AG04450 (cell line): ENCODE measurements around the gene FGF21. TPM values are rescaled to one million over a fixed set of nuclear protein-coding genes. Genes with fewer than 3 reads are reported as not detected.
A peak's percentile ranks its signal among the peaks of the same experiment; 100 is the strongest.

Experiments
- CTCF ChIA-PET: fragments of 300-600, 350-600 bp; formaldehyde crosslinking; extraction: SDS; loops from one replicate; lab custom pipeline; 2022; ENCODE audit warnings: antibody characterized with exemption, inconsistent platforms; lab: Charles Lee
- POLR2A ChIA-PET: fragments of 350-600 bp; formaldehyde crosslinking; extraction: SDS; loops from one replicate; lab custom pipeline; 2021; ENCODE audit warnings: antibody characterized with exemption, inconsistent platforms; lab: Yijun Ruan, JAX
- DNase-seq: peaks from one replicate; pipeline ENCODE4 v3.0.0-alpha.2; 2011; ENCODE audit warnings: low read depth, low spot score
- H3K27ac ChIP-seq: one replicate; pipeline ENCODE4 v1.5.1; 2012; ENCODE audit warnings: low read depth, low read length, control low read depth
- H3K27me3 ChIP-seq: one replicate; pipeline ENCODE4 v1.6.0; 2012; ENCODE audit warnings: low read length; ENCODE audit not compliant: control insufficient read depth, insufficient read depth
- H3K4me3 ChIP-seq: 2 replicates; pipeline ENCODE4 v1.5.1; 2011; ENCODE audit warnings: mild to moderate bottlenecking, low read depth, low read length, control low read depth
- H3K9me3 ChIP-seq: 2 replicates; pipeline ENCODE4 v1.5.1; 2012; ENCODE audit warnings: low read length; ENCODE audit not compliant: control insufficient read depth, insufficient read depth
- CTCF ChIP-seq: IDR thresholded peaks from 2 replicates; pipeline ENCODE4 v1.5.1; 2011; ENCODE audit warnings: low read depth, low read length, control low read depth, inconsistent platforms
- polyA plus RNA-seq: library from polyadenylated mRNA; depleted of rRNA; stranded (reverse); fragments of >200 nt; gene quantifications from 2 replicates; pipeline ENCODE4 v1.2.3, GENCODE V29; 2011

Gene FGF21
- polyA plus RNA-seq, 1 experiment, result not detected

- Histone ChIP-seq H3K27me3 (no peaks in the 10 kb centered on the region), H3K4me3 (no peak overlapping the region), H3K9me3 (peaks cover 9% of the 10 kb centered on the region; the same call in 1 of the 2 replicates), H3K27ac (no peak overlapping the region)
- POLR2A ChIA-PET, result no interaction called here
- TF ChIP-seq CTCF, result no peak
- no peak for DNase-seq
- CTCF ChIA-PET, result no interaction called here
Observed at GRCh38 chr19:48722196-48722708, 33.1 kb upstream of the FGF21 start.

- peaks cover 13% of the 10 kb centered on the region; the same call in 1 of the 2 replicates for H3K9me3 ChIP-seq
- H3K27me3 ChIP-seq, result no peaks in the 10 kb centered on the region
- CTCF ChIA-PET, result interaction anchor here (0.7 to 0.9 kb wide), 2 partner anchors 49 to 275 kb away, joined by 3 read pairs; no protein-coding TSS in a partner anchor
- H3K4me3 ChIP-seq, result no peak overlapping the region
- TF ChIP-seq CTCF, result no peak
- POLR2A ChIA-PET, result interaction anchor here (0.7 to 1.4 kb wide), 5 partner anchors 9 to 239 kb away, joined by 3 to 5 read pairs (median 4); partner anchors contain the start of gene PPP1R15A
- peak overlapping the region; percentile 66 for H3K27ac ChIP-seq
- DNase-seq, result peak; percentile 63
Observed at GRCh38 chr19:48724796-48725753, 30.2 kb upstream of the FGF21 start.

- H3K27me3 ChIP-seq, result peaks cover 3% of the 10 kb centered on the region
- H3K4me3 ChIP-seq, result no peak overlapping the region
- no peak for DNase-seq
- no peak overlapping the region for H3K27ac ChIP-seq
- ChIA-PET POLR2A (no interaction called here), CTCF (interaction anchor here (1.0 kb wide), 1 partner anchor 267 kb away, joined by 12 read pairs; the partner anchor contains the start of gene RUVBL2)
- TF ChIP-seq CTCF, result no peak
- peaks cover 13% of the 10 kb centered on the region; the same call in 1 of the 2 replicates for H3K9me3 ChIP-seq
Observed at GRCh38 chr19:48726556-48726955, 28.8 kb upstream of the FGF21 start.

GRCh38 chr19:48728911-48729664 is 26.2 kb upstream of the FGF21 start:
- POLR2A ChIA-PET, result no interaction called here
- H3K4me3 ChIP-seq, result no peak overlapping the region
- CTCF ChIA-PET, result no interaction called here
- H3K27ac ChIP-seq, result no peak overlapping the region
- TF ChIP-seq CTCF, result no peak
- H3K9me3 ChIP-seq, result peaks cover 13% of the 10 kb centered on the region; the same call in 1 of the 2 replicates
- DNase-seq, result no peak
- peaks cover 14% of the 10 kb centered on the region for H3K27me3 ChIP-seq
